COLO668 (cell line): ENCODE data around the gene TNFAIP6.
"Not testable (repeated sequence)": the region's sequence is repeated elsewhere in the genome, so short reads cannot be mapped to it uniquely, and the experiment has no call there.

Experiments
- DNase-seq: peaks from one replicate; lab custom pipeline; 2025; ENCODE audit not compliant: unreplicated experiment; lab: John Stamatoyannopoulos, UW

Gene TNFAIP6

DNA sequence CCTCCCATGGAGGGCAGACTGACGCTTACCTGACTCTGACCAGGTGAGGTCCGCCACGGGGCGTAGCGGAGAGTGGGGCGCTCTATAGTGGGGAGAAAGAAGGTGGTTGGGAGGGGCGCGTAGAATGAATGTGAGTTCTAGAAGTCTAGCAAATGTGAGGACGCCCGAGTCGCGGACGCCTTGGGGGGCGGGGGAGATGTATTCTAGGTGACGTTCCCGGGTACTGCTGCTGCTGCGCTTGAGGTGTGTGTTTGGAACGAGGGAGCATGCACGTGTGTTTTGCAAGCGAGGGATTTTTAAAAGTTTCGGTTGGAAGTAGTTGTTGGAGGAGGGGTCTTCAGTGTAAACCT, 53.1 kb downstream of the TNFAIP6 start:
- peak; percentile 57 for DNase-seq

DNA sequence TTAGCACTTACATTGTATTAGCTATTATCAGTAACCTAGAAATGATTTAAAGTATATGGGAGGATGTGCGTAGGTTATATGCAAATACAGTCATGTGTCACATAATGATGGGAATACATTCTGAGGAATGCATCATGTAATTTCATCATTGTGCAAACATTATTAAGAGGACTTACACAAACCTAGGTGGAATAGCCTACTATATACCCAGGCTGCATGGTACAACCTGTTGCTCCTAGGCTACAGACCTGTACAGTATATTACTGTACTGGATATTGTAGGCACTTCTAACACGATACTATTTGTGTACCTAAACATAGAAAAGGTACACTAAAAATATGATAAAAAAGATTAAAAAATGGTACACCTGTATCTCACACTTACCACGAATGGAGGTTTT, 60.3 kb downstream of the TNFAIP6 start:
- DNase-seq, result no peak

DNA sequence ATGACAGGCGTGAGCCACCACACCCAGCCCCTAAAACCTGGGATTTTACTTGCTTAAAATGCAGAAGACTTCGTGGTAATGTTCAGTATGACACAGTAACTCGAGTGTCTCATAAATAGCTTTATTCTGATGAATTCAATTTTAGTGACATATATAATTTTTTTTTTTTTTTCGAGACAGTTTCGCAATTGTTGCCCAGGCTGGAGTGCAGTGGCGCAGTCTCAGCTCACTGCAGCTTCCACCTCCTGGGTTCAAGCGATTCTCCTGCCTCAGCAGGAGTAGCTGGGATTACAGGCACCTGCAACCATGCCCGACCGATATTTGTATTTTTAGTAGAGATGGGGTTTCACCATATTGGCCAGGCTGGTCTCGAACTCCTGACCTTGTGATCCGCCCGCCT, 64.3 kb downstream of the TNFAIP6 start:
- not testable (repeated sequence) for DNase-seq

DNA sequence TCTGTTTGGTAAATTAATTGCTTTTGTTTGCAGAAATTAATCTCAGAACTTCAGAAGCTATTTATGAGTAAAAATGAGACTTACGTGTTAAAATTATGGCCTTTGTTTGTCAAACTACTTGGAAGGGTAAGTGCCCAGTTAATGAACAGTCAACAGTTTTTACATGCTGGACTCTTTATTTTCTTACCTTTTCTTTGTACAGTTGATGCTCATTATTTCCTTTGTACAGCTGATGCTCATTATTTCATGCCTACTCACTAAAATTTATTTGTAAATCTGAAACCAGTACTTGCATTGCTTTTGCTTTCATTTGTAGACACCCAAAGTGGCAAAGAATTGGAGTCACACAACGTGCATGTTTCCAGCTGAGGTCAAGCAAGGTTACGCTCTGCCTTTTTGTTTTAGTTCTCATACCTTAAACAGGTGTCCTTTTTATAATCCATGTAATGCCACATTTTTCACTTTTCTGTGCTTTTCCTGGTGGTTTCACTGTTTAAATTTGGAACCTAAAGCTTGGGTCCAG, 65.6 kb downstream of the TNFAIP6 start:
- no peak for DNase-seq

DNA sequence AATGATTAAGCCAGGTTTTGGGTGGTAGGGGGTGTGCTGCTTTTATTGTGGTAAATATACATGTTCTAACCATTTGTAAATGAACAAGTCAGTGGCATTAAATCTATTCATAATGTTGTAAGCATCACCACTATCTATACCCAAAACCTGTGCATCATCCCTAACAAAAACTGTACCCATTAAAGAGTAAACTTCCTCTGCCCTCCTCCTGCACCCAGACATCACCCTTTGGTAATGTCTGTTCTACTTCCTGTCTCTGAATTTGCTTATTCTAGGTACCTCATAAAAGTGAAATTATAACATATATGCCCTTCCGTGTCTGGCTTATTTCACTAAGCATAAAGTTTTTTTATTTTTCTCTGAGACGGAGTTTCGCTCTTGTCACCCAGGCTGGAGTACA, 66.4 kb downstream of the TNFAIP6 start:
- DNase-seq, result no peak
